PC-3 (cell line): ENCODE measurements around the gene CTDSP2. TPM values are rescaled to one million over a fixed set of nuclear protein-coding genes. Genes with fewer than 3 reads are reported as not detected.
A peak's percentile ranks its signal among the peaks of the same experiment; 100 is the strongest.
"Not testable (repeated sequence)": the region's sequence is repeated elsewhere in the genome, so short reads cannot be mapped to it uniquely, and the experiment has no call there.

Experiments used
- ATAC-seq: fragments of 200-7000 bp; cut with Tn5 transposase; 2 replicates; pipeline ENCODE4 v1.9.1; 2020; ENCODE audit warnings: mild to moderate bottlenecking, moderate library complexity
- BruUV-seq: library from RNA; stranded (reverse); fragments of 400-500 nt; replicated peaks from 2 replicates; lab custom pipeline; 2021; lab: Mats Ljungman, UMichigan
- CTCF ChIA-PET: fragments of 300-600 bp; sonication (Branson Sonifier 250); formaldehyde crosslinking; loops from one replicate; lab custom pipeline; 2022; ENCODE audit warnings: antibody characterized with exemption; lab: Charles Lee
- POLR2A ChIA-PET: fragments of 300-600 bp; sonication (Branson Sonifier 250); formaldehyde crosslinking; loops from one replicate; lab custom pipeline; 2022; ENCODE audit warnings: antibody characterized with exemption; ENCODE audit not compliant: unreplicated experiment; lab: Charles Lee
- DNase-seq: peaks from one replicate; pipeline ENCODE4 v3.0.0-alpha.2; 2015
- H2AFZ ChIP-seq: fragments of 300-600 bp; sonication (generic); 2 replicates; pipeline ENCODE4 v1.6.0; 2016; ENCODE audit warnings: antibody characterized with exemption, low read length
- H3F3A ChIP-seq: fragments of 300-600 bp; sonication (generic); one replicate; pipeline ENCODE4 v1.6.0; 2017; ENCODE audit warnings: antibody characterized with exemption, low read length, control low read depth, mild to moderate bottlenecking; ENCODE audit not compliant: unreplicated experiment
- H3K27ac ChIP-seq: fragments of 300-600 bp; sonication (generic); 2 replicates; pipeline ENCODE4 v1.5.1; 2016; ENCODE audit warnings: mild to moderate bottlenecking, low read length
- H3K27me3 ChIP-seq: fragments of 300-600 bp; sonication (generic); 2 replicates; pipeline ENCODE4 v1.6.1; 2016; ENCODE audit warnings: low read length, mixed read lengths
- H3K36me3 ChIP-seq: fragments of 300-600 bp; sonication (generic); 2 replicates; pipeline ENCODE4 v1.6.1; 2016; ENCODE audit warnings: low read depth, mixed run types, low read length, mixed read lengths
- H3K4me1 ChIP-seq: fragments of 300-600 bp; sonication (generic); 2 replicates; pipeline ENCODE4 v1.5.1; 2016; ENCODE audit warnings: low read length; ENCODE audit not compliant: insufficient read depth
- H3K4me2 ChIP-seq: fragments of 300-600 bp; sonication (generic); 2 replicates; pipeline ENCODE4 v1.6.0; 2016; ENCODE audit warnings: low read length
- H3K4me3 ChIP-seq: fragments of 300-600 bp; sonication (generic); 2 replicates; pipeline ENCODE4 v1.5.1; 2016; ENCODE audit warnings: mild to moderate bottlenecking, low read length, mixed read lengths
- H3K79me2 ChIP-seq: fragments of 300-600 bp; sonication (generic); 2 replicates; pipeline ENCODE4 v1.6.1; 2017; ENCODE audit warnings: low read length, mixed read lengths
- H3K9ac ChIP-seq: fragments of 300-600 bp; sonication (generic); 2 replicates; pipeline ENCODE4 v1.6.0; 2016; ENCODE audit warnings: mild to moderate bottlenecking, low read length
- H3K9me2 ChIP-seq: fragments of 300-600 bp; sonication (generic); replicated peaks from 2 replicates; pipeline ENCODE4 v1.6.1; 2016; ENCODE audit warnings: mixed run types, low read length, mixed read lengths
- H3K9me3 ChIP-seq: fragments of 300-600 bp; sonication (generic); 2 replicates; pipeline ENCODE4 v1.6.1; 2016; ENCODE audit warnings: low read length, mixed read lengths
- H4K20me1 ChIP-seq: fragments of 300-600 bp; sonication (generic); 2 replicates; pipeline ENCODE4 v1.6.1; 2016; ENCODE audit warnings: low read length, mixed read lengths
- CTCF ChIP-seq: fragments of 300-600 bp; sonication (generic); conservative IDR thresholded peaks from 2 replicates; pipeline ENCODE4 v1.5.1; 2017; ENCODE audit warnings: antibody characterized with exemption, low read depth, mild to moderate bottlenecking, low read length
- EZH2 ChIP-seq: fragments of 300-600 bp; sonication (generic); IDR thresholded peaks from one replicate; pipeline ENCODE4 v1.6.1; 2017; ENCODE audit warnings: antibody characterized with exemption, mild to moderate bottlenecking, low read length; ENCODE audit not compliant: unreplicated experiment
- EZH2phosphoT487 ChIP-seq: fragments of 300-600 bp; sonication (generic); IDR thresholded peaks from 2 replicates; pipeline ENCODE4 v1.6.1; 2018; ENCODE audit warnings: mild to moderate bottlenecking, antibody characterized with exemption, low read length, borderline replicate concordance
- intact Hi-C: fragments of 100-400 bp; cut with micrococcal nuclease; formaldehyde crosslinking; loops from 2 replicates; pipeline ENCODE4 v1.9.0; 2023
- total RNA-seq: library from RNA; depleted of rRNA; stranded (reverse); fragments of >200 nt; gene quantifications from 2 replicates; pipeline ENCODE4 v1.2.3, GENCODE V29; 2014

CTDSP2 gene
- total RNA-seq, 1 experiment from 2014 or later: 39.4 TPM

- ATAC-seq (no peak), DNase-seq (no peak)
- H3K9ac ChIP-seq: no peak overlapping the region
- TF ChIP-seq EZH2 (no peak), EZH2phosphoT487 (no peak), CTCF (no peak)
- no peak overlapping the region for H2AFZ ChIP-seq
- no peaks in the 10 kb centered on the region for H3K79me2 ChIP-seq
- no peaks in the 10 kb centered on the region for H3K9me2 ChIP-seq
- no peak overlapping the region for H3K4me2 ChIP-seq
- no peaks in the 10 kb centered on the region for H3K27me3 ChIP-seq
- no peaks in the 10 kb centered on the region for H4K20me1 ChIP-seq
- no peak overlapping the region for H3K4me3 ChIP-seq
- ChIA-PET CTCF (no interaction called here), POLR2A (interaction anchor here (0.6 kb wide), 1 partner anchor 25 kb away, joined by 3 read pairs; no protein-coding TSS in a partner anchor)
- H3K4me1 ChIP-seq: peaks cover 26% of the 10 kb centered on the region
- no peak overlapping the region for H3K27ac ChIP-seq
- no peaks in the 10 kb centered on the region for H3F3A ChIP-seq
- no TSS peak for BruUV-seq
- intact Hi-C loops: loop anchor here (2.0 kb wide), 3 partner anchors 17 to 41 kb away; partner anchors contain the start of gene CTDSP2
- no peaks in the 10 kb centered on the region for H3K36me3 ChIP-seq
- H3K9me3 ChIP-seq: no peaks in the 10 kb centered on the region
These were observed 17.1 kb upstream of the CTDSP2 start for GRCh38 chr12:57863676-57864075.

GRCh38 chr12:57861967-57862366 lies 15.4 kb upstream of the CTDSP2 start:
- no peaks in the 10 kb centered on the region for H3K27me3 ChIP-seq
- ChIA-PET CTCF (interaction anchor here (1.3 kb wide), 1 partner anchor 27 kb away, joined by 3 read pairs; no protein-coding TSS in a partner anchor), POLR2A (interaction anchor here (0.6 kb wide), 2 partner anchors 33 to 42 kb away, joined by 3 to 4 read pairs; no protein-coding TSS in a partner anchor)
- no peaks in the 10 kb centered on the region for H3K9me3 ChIP-seq
- peak overlapping the region; percentile 24 for H3K4me2 ChIP-seq
- DNase-seq (no peak), ATAC-seq (no peak)
- intact Hi-C loops: no loop called here
- no peaks in the 10 kb centered on the region for H3K9me2 ChIP-seq
- H3K9ac ChIP-seq: no peak overlapping the region
- H2AFZ ChIP-seq: 0 out of 2 replicates have a peak overlapping the region, but pooled peaks have one; percentile 5
- H4K20me1 ChIP-seq: no peaks in the 10 kb centered on the region
- no peaks in the 10 kb centered on the region for H3K36me3 ChIP-seq
- no peaks in the 10 kb centered on the region for H3F3A ChIP-seq
- no peak for TF ChIP-seq EZH2
- TF ChIP-seq CTCF: no peak
- TF ChIP-seq EZH2phosphoT487: no peak
- peaks cover 26% of the 10 kb centered on the region for H3K4me1 ChIP-seq
- BruUV-seq: no TSS peak
- H3K27ac ChIP-seq: peak overlapping the region; percentile 60
- no peaks in the 10 kb centered on the region for H3K79me2 ChIP-seq
- no peak overlapping the region for H3K4me3 ChIP-seq

- intact Hi-C loops, H3K9me2 ChIP-seq, ATAC-seq, H3K79me2 ChIP-seq, H3K4me2 ChIP-seq, H2AFZ ChIP-seq, H3K36me3 ChIP-seq, H3F3A ChIP-seq, H3K27me3 ChIP-seq, H3K4me3 ChIP-seq, H3K27ac ChIP-seq, DNase-seq, H4K20me1 ChIP-seq, H3K9ac ChIP-seq, POLR2A ChIA-PET, BruUV-seq, H3K9me3 ChIP-seq: not testable (repeated sequence)
- peaks cover 25% of the 10 kb centered on the region for H3K4me1 ChIP-seq
- CTCF ChIA-PET: interaction anchor here (1.3 kb wide), 1 partner anchor 28 kb away, joined by 3 read pairs; no protein-coding TSS in a partner anchor
These were observed 14.4 kb upstream of the CTDSP2 start for GRCh38 chr12:57860883-57861282.
